GM12872 (cell line): ENCODE measurements around the gene SELENOV.

Experiments
- TF ChIP-seq, protein P1 (sequence below): IDR thresholded peaks from 3 replicates; pipeline ENCODE4 v1.5.1; 2011; ENCODE audit warnings: low read depth, mild to moderate bottlenecking, low read length, moderate library complexity; ENCODE audit not compliant: insufficient read depth

The SELENOV gene

DNA sequence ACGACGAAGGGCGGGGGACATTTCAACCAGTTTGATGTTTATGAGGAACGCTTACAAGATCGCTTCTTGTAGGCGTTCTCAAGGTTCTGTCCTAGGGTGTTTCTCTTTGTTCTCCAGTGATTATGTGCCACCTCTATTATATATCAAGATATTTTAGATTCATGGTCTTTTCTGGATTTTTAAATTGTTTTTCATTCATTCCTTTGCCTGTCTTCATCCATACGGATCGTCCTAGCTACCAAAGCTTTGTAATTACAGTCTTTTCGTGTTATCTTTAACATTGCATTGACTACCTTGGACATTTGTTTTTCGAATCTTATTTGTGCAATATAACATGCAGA, 25.4 kb downstream of the SELENOV start:
- TF ChIP-seq, protein P1, sequence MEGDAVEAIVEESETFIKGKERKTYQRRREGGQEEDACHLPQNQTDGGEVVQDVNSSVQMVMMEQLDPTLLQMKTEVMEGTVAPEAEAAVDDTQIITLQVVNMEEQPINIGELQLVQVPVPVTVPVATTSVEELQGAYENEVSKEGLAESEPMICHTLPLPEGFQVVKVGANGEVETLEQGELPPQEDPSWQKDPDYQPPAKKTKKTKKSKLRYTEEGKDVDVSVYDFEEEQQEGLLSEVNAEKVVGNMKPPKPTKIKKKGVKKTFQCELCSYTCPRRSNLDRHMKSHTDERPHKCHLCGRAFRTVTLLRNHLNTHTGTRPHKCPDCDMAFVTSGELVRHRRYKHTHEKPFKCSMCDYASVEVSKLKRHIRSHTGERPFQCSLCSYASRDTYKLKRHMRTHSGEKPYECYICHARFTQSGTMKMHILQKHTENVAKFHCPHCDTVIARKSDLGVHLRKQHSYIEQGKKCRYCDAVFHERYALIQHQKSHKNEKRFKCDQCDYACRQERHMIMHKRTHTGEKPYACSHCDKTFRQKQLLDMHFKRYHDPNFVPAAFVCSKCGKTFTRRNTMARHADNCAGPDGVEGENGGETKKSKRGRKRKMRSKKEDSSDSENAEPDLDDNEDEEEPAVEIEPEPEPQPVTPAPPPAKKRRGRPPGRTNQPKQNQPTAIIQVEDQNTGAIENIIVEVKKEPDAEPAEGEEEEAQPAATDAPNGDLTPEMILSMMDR, result no peak

- TF ChIP-seq, protein P1, result no peak
These were observed 27.3 kb downstream of the SELENOV start for GRCh38 chr19:39542206-39542605.

DNA sequence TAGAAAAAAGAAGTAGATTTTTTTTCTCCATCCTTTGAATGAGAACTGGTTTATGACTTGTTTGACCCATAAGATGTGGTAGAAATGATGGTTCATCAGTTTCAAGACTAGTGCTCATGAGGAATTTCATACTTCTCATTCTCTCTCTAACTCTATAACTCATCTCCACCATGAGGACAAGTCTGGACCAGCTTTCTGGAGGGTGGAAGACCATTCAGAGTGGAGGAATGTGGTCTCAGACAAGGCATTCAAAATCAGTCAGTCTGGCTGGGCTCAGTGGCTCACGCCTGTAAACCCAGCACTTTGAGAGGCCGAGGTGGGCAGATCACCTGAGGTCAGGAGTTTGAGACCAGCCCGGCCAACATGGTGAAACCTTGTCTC, 28.5 kb downstream of the SELENOV start:
- TF ChIP-seq, protein P1, result no peak

GRCh38 chr19:39544226-39544903, 29.4 kb downstream of the SELENOV start:
- TF ChIP-seq, protein P1, result no peak

DNA sequence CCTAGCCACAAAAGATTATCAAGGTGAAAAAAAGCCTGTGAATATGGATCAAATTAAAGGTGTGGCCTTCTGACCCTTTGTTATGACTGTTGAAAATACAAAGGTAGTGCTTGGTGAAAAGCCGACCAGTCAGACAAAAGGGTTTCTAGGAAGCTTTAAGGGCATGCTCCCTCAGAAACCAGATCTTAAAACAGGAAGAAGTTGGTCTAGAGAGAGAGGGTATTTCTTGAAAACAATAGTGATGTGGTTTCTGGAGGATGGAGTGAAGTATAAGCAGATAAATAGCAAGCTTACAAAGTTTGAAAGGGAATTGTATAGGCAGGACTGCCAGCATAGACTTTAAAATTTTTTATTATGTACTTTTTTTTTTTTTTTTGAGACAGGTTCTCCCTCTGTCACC, 30.0 kb downstream of the SELENOV start:
- TF ChIP-seq, protein P1, result no peak

DNA sequence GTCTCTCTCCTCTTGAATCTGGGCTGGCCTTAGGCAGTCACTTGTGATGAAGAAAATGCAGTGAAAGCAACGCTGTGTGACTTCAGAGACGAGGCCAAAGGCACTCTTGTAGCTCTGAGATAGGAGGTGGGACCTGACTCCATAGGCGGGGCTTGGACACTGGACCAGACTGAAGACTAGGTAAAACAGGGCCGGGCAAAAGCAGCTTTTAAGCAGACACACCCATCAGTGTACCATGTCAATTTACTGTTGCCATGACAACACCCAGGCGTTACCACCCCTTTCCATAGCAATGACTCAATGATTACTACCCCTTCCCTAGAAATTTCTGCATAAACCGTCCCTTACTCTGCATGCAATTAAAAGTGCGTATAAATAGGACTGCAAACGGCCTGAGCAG, 31.7 kb downstream of the SELENOV start:
- TF ChIP-seq, protein P1, result no peak

- TF ChIP-seq, protein P1, result no peak
These were observed 35.3 kb downstream of the SELENOV start for GRCh38 chr19:39550197-39550596.
